NCI-H82 (cell line): ENCODE results near the gene AFDN.

Experiments used
- DNase-seq: peaks from one replicate; lab custom pipeline; 2025; lab: John Stamatoyannopoulos, UW

AFDN gene

GRCh38 chr6:167794161-167795157 lies 32.3 kb upstream of the AFDN start:
- no peak for DNase-seq

- no peak for DNase-seq
These were observed 31.3 kb upstream of the AFDN start for GRCh38 chr6:167795321-167795811.

GRCh38 chr6:167795874-167796191 lies 30.9 kb upstream of the AFDN start:
- no peak for DNase-seq

DNA sequence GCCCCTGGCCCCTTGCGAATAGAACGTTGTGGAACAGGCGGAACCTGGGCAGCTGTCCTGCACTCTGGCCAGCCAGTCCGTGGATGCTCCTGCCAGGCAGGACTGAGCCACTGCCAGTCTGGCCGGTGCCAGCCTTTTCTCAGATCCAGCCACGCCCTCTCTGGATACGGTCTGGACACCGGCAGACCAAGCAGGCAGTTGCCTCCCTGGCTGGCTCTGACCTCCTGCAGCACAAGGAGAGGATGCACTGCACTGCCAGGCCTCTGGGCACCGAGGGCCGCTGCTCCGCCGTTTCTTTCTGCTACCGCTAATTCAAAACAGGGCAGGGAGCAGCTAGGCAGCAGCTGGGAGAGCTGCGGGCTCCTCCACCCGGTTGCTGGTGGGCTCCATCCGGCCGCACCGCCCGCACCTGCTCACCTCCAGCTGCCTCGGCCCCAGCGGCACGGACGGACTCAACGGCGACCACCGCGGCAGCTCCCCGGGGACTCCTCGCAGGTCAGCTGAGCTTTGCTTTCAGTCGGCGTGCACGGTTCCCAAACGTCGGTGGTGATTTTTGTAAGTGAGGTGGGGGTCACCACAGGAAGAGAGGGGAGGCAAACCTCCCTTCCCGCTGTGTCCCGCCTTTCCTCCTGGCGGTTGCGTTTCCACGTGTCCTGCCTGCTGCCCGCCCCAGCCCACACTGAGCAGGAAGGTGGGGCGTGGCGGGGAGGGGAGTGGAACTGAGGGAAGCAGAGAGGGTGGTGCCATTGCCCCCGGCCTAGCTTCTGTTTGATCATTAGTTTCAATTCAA lies 30.3 kb upstream of the AFDN start:
- DNase-seq: no peak

- DNase-seq: no peak
These were observed 29.7 kb upstream of the AFDN start for GRCh38 chr6:167797011-167797471.

- no peak for DNase-seq
These were observed 29.0 kb upstream of the AFDN start for GRCh38 chr6:167797476-167798265.

GRCh38 chr6:167798453-167798852 lies 28.3 kb upstream of the AFDN start:
- DNase-seq: peak; percentile 15

- DNase-seq: peak; percentile 98
These were observed 27.5 kb upstream of the AFDN start for GRCh38 chr6:167799033-167799821.

- DNase-seq: no peak
These were observed 26.2 kb upstream of the AFDN start for GRCh38 chr6:167800549-167800948.

DNA sequence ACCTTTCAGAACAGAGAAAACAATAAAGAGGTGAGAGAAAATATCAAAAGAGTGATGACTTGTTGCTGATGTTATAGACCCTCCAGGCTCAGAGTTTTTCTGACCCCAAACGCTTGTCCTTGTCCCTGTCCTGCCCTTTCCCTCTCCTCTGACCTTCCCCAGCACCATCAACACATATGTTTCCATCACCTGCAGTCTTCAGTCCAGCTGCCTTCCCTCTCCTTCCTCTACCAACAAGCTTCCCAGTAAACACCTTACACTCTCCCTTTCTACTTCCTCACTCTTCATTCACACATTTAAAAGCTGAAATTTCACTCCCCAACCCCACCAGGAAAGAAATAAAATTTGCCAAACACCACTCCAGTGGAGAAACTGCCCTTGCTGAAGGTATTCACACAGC lies 25.4 kb upstream of the AFDN start:
- no peak for DNase-seq

DNA sequence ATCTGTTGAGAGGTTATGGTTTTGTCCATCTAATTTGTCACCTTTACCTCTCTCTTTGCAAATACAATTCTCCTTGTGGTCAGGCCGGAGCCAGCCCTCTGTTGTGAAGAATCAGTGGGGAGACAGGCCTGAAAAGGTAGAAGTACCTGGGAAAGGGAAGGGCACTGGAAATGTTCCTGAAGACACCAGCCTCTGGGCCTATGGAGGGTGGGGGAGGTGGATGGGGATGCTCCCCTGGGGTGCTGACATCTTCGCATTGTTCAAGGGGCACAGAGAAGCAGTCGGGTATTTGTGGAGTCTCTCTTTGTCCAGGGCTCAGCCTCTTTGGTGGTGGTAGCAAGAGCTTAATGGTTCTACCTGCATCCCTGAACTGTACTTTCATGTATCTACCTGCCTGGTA lies 24.4 kb upstream of the AFDN start:
- no peak for DNase-seq

- DNase-seq: no peak
These were observed 22.9 kb upstream of the AFDN start for GRCh38 chr6:167803816-167804215.

DNA sequence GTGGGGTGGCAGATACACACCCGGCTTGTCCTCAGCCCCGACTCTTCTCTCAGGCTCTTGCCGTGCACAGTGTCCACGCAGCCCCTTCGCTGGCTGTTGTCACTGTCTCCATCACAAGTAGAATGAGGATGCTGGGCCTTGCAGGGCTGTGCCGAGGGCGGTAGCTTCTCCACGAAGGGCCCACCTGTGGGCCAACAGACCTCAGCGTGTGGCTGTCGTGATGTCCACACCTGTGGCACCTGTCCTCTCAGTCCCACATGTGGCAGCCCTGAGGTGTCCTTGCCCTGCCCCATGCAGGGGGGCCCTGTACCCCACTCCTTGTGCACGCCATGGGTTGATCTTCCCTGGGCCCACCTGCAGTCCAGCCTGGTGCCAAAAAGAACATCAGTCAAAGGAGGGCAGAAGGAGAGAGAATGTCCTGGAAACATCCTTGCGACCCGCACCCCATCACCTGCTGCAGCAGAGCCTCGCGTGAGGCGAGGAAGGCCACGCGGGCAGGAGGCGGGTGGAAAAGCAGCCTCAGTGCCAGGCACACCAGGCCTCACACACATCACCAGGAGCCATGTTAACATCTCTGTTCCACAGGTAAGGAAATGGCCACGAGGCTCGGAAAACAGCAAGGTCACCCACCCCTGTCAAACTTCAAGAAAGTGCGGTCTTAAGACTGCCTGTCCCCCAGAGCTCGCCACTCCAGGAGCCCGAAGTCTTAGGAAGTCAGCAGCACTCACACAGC lies 22.3 kb upstream of the AFDN start:
- DNase-seq: no peak

GRCh38 chr6:167805349-167806060 lies 21.2 kb upstream of the AFDN start:
- no peak for DNase-seq

DNA sequence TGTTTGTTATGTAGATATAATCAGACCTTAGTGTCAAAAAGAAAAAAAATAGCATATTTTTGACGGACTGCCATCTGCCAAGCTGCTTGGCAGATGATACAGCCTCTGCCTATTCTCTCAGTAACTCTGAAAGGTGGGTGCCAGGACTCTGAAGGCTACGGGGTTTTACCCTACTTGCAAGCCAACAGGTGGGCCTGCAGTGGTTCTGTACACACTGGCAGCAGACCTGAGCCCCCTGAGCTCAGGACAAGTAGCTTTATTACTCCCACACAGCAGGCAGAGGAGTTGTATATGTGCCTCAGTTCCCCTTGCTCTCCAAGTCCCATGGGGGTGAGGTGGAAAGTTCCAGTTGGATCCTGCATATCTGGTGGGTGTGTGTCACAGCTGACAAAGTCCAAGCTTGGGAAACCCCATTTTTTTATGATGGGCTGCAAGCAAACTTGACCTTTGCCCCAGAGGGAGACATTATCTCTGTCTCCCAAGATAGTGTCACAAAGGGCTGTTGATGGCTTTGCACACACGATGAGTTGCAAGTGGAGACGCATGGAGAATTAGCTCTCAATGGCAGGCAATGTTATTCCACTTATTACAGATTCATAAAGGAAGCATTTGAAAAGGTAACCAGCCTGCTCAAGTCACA lies 20.5 kb upstream of the AFDN start:
- no peak for DNase-seq

DNA sequence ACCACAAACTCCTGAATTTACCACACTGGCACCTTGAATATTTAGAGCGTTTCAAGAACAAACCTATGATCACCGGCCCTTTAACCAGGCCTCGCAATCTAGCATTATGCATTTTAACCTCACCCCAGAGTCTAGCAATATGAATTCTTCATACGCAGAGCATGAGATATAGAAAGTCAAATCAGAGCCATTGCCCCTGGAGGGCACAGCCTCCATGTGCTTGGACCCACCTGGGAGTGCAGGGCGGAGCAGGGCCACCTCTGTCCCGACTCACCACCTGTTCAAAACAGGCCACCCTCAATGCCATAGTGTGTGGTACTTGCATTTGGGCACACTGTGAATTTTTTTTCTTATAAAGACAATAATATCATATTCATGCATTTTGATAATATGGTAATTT lies 19.5 kb upstream of the AFDN start:
- DNase-seq: no peak

- DNase-seq: peak; percentile 22
These were observed 19.0 kb upstream of the AFDN start for GRCh38 chr6:167807756-167808155.

GRCh38 chr6:167811040-167811439 lies 15.7 kb upstream of the AFDN start:
- no peak for DNase-seq

- peak; percentile 23 for DNase-seq
These were observed 15.1 kb upstream of the AFDN start for GRCh38 chr6:167811442-167812087.
